T-helper 2 cell treated with Interferon-gamma antibody and Interleukin-4, amounts not matched to agents 5 μg/mL and 100 μg/mL, for 36 hours (primary cell): ENCODE data around the gene TTC34.
"Not testable (repeated sequence)": the region's sequence is repeated elsewhere in the genome, so short reads cannot be mapped to it uniquely, and the experiment has no call there.

ENCODE experiments used
- DNase-seq: peaks from one replicate; pipeline ENCODE4 v3.0.0; 2021; ENCODE audit warnings: low spot score
- H3K27ac Mint-ChIP-seq: one replicate; pipeline ENCODE4 v1.8.0; 2021; ENCODE audit warnings: mild to moderate bottlenecking, mixed read lengths
- H3K27me3 Mint-ChIP-seq: one replicate; pipeline ENCODE4 v1.8.0; 2021; ENCODE audit warnings: low read depth, mixed read lengths
- H3K36me3 Mint-ChIP-seq: one replicate; pipeline ENCODE4 v1.8.0; 2021; ENCODE audit warnings: low read depth, mixed read lengths
- H3K4me1 Mint-ChIP-seq: one replicate; pipeline ENCODE4 v1.8.0; 2021; ENCODE audit warnings: low read depth, mixed read lengths
- H3K4me3 Mint-ChIP-seq: one replicate; pipeline ENCODE4 v1.8.0; 2022; ENCODE audit warnings: mild to moderate bottlenecking, moderate library complexity, mixed read lengths
- H3K9me3 Mint-ChIP-seq: one replicate; pipeline ENCODE4 v1.8.0; 2021; ENCODE audit warnings: mixed read lengths

TTC34 gene

DNA sequence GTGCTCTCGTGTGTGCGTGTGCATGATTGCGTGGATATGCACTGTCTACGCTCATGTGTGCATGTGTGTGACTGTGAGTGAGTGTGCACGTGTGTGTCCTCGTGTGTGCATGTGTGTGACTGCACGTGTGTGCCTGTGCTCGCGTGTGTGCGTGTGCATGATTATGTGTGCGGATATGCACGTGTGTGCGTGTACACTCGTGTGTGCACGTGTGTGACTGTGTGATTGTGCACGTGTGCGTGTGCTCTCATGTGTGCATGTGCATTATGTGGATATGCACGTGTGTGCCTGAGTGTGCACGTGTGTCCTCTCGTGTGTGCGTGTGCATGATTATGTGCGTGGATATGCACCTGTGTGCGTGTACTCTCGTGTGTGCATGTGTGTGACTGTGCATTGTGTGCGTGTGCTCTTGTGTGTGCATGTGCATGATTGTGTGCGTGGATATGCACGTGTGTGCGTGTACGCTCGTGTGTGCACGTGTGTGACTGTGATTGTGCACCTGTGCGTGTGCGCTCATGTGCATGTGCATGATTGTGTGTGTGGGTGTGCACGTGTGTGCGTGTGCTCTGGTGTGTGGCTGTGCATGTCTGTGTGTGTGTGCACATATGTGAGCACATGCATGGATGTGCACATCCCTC lies 170.9 kb downstream of the TTC34 start:
- no peak for DNase-seq
- no peaks in the 10 kb centered on the region for H3K4me1 Mint-ChIP-seq
- H3K27ac Mint-ChIP-seq: no peak overlapping the region
- H3K4me3 Mint-ChIP-seq: no peak overlapping the region
- H3K27me3 Mint-ChIP-seq: peaks cover 38% of the 10 kb centered on the region
- peaks cover 10% of the 10 kb centered on the region for H3K9me3 Mint-ChIP-seq
- peaks cover 2% of the 10 kb centered on the region for H3K36me3 Mint-ChIP-seq

DNA sequence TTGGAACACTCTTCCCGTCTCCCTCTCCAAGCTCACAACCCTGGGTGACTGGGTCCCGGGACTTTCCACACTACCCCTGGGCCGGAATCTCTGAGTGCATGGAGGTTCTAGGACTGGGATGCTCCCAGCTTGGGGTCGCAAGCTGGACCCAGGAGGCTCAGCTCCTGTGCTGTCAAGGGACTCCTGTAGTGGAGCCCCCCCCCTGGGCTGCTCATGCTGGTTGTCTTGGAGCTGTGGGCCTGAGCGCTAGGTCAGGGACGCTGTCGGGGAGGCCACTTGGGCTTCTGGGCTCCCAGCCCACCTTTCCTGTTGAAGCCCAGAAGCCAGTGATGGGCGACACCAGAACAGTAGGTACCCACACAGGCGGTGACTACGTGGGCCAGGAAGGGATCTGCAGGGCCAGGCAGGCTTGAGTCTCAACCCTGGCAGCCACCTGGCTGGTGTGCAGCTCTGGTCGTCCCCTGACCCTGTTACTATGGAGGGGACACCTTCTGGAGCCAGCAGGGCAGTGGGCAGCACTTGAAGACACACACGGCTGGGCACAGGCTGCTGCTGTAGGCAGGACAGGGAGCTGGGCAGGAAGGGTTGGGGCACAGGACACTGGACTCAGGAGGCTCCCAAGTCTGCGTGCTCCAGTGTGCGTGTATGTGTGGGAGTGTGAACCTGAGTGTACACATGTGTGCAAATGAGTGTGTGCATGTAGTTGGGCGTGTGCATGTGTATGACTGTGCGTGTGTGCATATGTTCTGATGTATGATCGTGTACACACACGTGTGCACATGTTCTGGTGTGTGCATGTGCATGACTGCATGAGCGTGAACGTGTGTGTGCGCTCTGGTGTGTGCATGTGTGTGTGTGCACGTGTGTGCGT lies 171.6 kb downstream of the TTC34 start:
- H3K27ac Mint-ChIP-seq: no peak overlapping the region
- no peak overlapping the region for H3K4me3 Mint-ChIP-seq

GRCh38 chr1:2628933-2629626 lies 172.4 kb downstream of the TTC34 start:
- peaks cover 10% of the 10 kb centered on the region for H3K9me3 Mint-ChIP-seq
- peaks cover 40% of the 10 kb centered on the region for H3K27me3 Mint-ChIP-seq

More for the DNA sequence above, 171.6 kb downstream of the TTC34 start:
- DNase-seq: no peak
- Mint-ChIP-seq H3K27me3 (peaks cover 40% of the 10 kb centered on the region), H3K4me1 (no peaks in the 10 kb centered on the region), H3K36me3 (peaks cover 2% of the 10 kb centered on the region), H3K9me3 (peaks cover 10% of the 10 kb centered on the region)

DNA sequence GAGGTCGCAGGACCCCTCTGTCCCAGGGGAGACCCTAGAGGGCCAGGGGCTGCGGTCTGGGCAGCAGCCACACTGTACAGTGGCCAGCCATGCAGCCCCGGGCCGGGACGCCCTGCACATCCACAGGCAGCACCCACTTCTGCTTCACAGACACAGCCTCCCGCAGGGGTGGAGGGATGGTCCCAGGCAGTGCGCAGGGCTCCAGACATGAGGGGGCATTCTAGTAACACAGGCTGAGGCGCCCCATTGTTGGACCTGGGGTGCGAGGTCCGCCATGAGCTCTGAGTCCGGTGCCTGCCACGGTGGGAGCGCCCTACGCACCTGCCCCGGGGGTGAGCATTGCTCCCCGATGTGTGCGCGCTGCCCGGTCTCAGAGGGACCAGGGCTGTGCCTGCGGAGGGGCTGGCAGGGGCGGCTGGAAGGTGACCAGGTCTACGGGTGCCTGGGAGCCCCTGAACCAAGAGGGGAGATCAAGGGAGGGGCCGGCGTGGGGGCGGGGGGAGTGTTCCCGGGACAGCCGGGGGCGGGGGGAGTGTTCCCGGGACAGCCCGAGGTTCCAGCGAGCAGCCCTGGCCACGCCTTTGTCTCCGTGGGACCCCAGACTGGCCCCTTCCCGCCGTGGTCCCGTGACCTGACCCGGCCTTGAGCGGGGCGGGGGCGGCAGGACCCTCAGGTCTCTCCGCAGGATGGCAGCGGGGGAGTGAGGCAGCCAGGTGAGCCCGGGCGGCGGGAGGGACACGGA lies 173.1 kb downstream of the TTC34 start:
- Mint-ChIP-seq H3K4me1 (no peaks in the 10 kb centered on the region), H3K36me3 (peaks cover 2% of the 10 kb centered on the region), H3K27me3 (peaks cover 40% of the 10 kb centered on the region), H3K4me3 (no peak overlapping the region), H3K9me3 (peaks cover 10% of the 10 kb centered on the region), H3K27ac (no peak overlapping the region)
- DNase-seq: no peak

More at GRCh38 chr1:2628933-2629626, 172.4 kb downstream of the TTC34 start:
- H3K36me3 Mint-ChIP-seq: peaks cover 2% of the 10 kb centered on the region
- no peaks in the 10 kb centered on the region for H3K4me1 Mint-ChIP-seq
- H3K27ac Mint-ChIP-seq: no peak overlapping the region
- no peak overlapping the region for H3K4me3 Mint-ChIP-seq
- DNase-seq: no peak

DNA sequence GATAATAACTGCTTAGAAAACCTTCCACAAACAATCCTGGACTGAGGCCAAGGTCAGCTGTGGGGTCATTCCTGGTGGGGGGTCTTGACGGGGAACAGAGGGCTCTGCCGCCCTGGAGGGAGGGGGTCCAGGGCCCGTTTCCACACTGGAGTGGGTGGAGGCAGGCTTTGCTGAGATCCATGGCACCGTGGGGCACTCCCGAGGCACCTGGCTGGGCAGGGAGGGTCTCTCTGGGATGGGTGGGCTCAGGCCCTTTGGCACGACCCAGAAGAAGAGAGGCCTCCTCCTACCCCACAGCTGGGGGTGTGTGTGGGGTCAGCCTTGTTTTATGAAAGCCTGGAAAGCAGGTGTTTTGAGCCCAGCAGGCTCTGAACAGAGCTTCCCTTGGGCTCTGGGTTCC lies 173.7 kb downstream of the TTC34 start:
- no peak for DNase-seq
- Mint-ChIP-seq H3K27me3 (peaks cover 40% of the 10 kb centered on the region), H3K4me3 (no peak overlapping the region), H3K27ac (no peak overlapping the region), H3K4me1 (no peaks in the 10 kb centered on the region), H3K36me3 (peaks cover 2% of the 10 kb centered on the region), H3K9me3 (peaks cover 10% of the 10 kb centered on the region)

DNA sequence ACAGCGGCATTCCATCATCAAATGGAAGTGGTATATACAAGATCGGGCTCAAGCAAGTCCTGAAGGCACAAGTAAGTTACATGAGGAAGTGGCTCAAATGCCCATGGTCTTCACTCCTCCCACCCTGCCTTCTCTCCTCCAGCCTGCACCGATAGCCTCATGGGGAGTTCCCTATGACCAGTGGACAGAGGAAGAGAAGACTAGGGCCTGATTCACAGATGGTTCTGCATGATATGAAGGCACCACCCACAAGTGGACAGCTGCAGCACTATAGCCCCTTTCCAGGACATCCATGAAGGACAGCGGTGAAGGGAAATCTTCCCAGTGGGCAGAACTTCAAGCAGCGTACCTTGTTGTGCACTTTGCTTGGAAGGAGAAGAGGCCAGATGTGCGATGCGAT lies 175.7 kb downstream of the TTC34 start:
- H3K27me3 Mint-ChIP-seq: peaks cover 38% of the 10 kb centered on the region
- not testable (repeated sequence) for H3K4me3 Mint-ChIP-seq

DNA sequence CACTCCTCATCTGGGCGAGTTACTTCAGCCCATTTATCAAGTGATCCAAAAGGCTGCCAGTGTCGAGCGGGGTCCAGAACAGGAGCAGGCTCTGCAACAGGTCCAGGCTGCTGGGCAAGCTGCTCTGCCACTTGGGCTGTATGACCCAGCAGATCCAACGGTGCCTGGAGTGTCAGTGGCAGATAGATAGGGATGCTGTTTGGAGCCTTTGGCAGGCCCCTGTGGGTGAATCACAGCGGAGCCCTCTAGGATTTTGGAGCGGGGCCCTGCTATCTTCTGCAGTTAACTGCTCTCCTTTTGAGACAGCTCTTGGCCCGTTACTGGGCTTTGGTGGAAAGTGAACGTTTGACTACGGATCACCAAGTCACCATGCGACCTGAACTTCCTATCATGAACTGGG lies 176.2 kb downstream of the TTC34 start:
- DNase-seq: no peak
- H3K4me3 Mint-ChIP-seq: no peak overlapping the region
- peaks cover 34% of the 10 kb centered on the region for H3K27me3 Mint-ChIP-seq
- H3K4me1 Mint-ChIP-seq: no peaks in the 10 kb centered on the region
- no peak overlapping the region for H3K27ac Mint-ChIP-seq
- H3K9me3 Mint-ChIP-seq: peaks cover 4% of the 10 kb centered on the region
- no peaks in the 10 kb centered on the region for H3K36me3 Mint-ChIP-seq

More for the DNA sequence above, 175.7 kb downstream of the TTC34 start:
- not testable (repeated sequence) for DNase-seq, H3K4me1 Mint-ChIP-seq, H3K36me3 Mint-ChIP-seq, H3K27ac Mint-ChIP-seq, H3K9me3 Mint-ChIP-seq

GRCh38 chr1:2624735-2625300 lies 176.7 kb downstream of the TTC34 start:
- Mint-ChIP-seq H3K27me3 (peaks cover 29% of the 10 kb centered on the region), H3K4me1 (no peaks in the 10 kb centered on the region), H3K9me3 (no peaks in the 10 kb centered on the region), H3K36me3 (no peaks in the 10 kb centered on the region), H3K4me3 (no peak overlapping the region), H3K27ac (no peak overlapping the region)
- no peak for DNase-seq

GRCh38 chr1:2623571-2624337 lies 177.7 kb downstream of the TTC34 start:
- peaks cover 28% of the 10 kb centered on the region for H3K27me3 Mint-ChIP-seq
- H3K27ac Mint-ChIP-seq: no peak overlapping the region

DNA sequence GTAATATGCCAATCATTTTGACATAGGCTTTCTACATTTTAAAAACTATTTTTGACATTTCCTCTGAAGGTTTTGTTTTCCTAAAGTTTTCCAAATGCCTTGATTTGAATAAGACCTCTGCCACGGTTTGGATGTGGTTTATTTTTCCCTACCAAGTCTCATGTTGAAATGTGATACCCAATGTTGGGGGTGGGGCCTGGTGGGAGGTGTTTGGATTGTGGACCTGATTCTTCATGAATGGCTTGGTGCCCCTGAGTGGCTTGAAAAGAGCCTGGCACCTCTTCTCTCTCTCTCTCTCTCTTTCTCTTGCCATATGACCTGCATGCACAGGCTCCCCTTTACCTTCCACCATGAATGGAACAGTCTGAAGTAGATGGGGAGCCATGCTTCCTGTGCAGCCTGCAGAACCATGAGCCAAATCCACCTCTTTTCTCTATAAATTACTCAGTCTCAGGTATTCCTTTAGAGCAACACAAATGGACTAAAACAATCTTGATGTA lies 183.5 kb downstream of the TTC34 start:
- Mint-ChIP-seq H3K36me3 (no peaks in the 10 kb centered on the region), H3K4me1 (peaks cover 3% of the 10 kb centered on the region), H3K4me3 (no peak overlapping the region), H3K27me3 (peaks cover 11% of the 10 kb centered on the region), H3K27ac (no peak overlapping the region), H3K9me3 (peaks cover 25% of the 10 kb centered on the region)
- no peak for DNase-seq

More at GRCh38 chr1:2623571-2624337, 177.7 kb downstream of the TTC34 start:
- Mint-ChIP-seq H3K36me3 (no peaks in the 10 kb centered on the region), H3K4me1 (no peaks in the 10 kb centered on the region), H3K4me3 (no peak overlapping the region), H3K9me3 (no peaks in the 10 kb centered on the region)
- DNase-seq: no peak

GRCh38 chr1:2614145-2614544 lies 187.3 kb downstream of the TTC34 start:
- DNase-seq: no peak
- Mint-ChIP-seq H3K27ac (no peak overlapping the region), H3K27me3 (peaks cover 9% of the 10 kb centered on the region), H3K9me3 (peaks cover 25% of the 10 kb centered on the region), H3K4me3 (no peak overlapping the region), H3K4me1 (peaks cover 3% of the 10 kb centered on the region), H3K36me3 (no peaks in the 10 kb centered on the region)

DNA sequence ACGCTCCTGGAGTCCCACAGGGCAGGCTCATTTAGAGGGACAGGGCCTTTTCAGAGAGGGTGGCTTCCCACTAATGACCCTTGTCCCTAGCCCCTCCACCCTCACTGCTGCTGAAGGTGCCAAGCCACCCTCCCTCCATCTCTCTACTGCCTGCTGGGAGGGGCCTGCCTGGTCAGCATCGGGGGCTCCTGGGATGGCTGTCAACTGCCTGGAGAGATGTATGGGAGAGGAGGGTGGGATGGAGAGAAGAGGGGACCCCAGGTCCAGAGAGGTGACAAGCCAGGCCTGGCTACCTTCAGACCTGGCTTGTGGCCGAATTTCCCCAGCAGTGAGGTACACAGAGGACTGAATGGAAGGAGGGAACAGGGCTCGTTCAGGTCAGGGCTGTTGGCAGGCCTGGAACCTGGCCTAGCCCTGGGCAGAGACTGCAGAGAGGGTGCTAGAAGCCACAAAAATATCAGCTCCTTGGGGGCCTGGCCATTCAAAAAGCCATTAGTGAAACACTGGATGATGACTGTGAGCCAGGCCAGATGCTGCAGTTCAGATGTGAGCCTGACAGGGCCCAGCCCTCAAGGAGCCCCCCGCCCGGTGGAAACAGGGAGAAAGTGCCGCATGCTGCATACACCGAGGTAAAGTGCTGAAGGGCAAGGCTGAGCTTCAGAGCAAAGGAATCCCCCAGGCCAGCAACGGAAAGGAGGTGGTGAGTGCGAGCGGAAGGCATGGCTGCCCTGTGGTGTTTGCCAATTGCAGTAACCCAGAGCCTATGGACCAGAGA lies 188.7 kb downstream of the TTC34 start:
- Mint-ChIP-seq H3K4me1 (peaks cover 3% of the 10 kb centered on the region), H3K4me3 (no peak overlapping the region), H3K9me3 (peaks cover 25% of the 10 kb centered on the region), H3K27me3 (peaks cover 9% of the 10 kb centered on the region), H3K27ac (no peak overlapping the region), H3K36me3 (no peaks in the 10 kb centered on the region)
- DNase-seq: no peak
